Body of pancreas (tissue), 4 donors: ENCODE data around the gene NPPA.

Experiments used
- CTCF ChIP-seq, 7 experiments: fragments of 450-650 bp in 4 of 7; fragments of 200-600 bp in 3 of 7; sonication (generic) in 3 of 7; IDR thresholded peaks; one replicate each; pipeline ENCODE4 v1.5.1; 2016 to 2019; ENCODE audit warnings: antibody characterized with exemption in 7 of 7
- POLR2A ChIP-seq, 3 donors: fragments of 450-650 bp; IDR thresholded peaks; one replicate each; pipeline ENCODE4 v1.6.1; 2016; ENCODE audit warnings: antibody characterized with exemption in 3 of 3, mild to moderate bottlenecking in 2 of 3

GRCh38 chr1:11848373-11848700 lies 754 bp upstream of the NPPA start:
- TF ChIP-seq CTCF (IDR thresholded peaks at IDR 0.05), result no peak
- no peak for TF ChIP-seq POLR2A (IDR thresholded peaks at IDR 0.05)
